Choroid plexus epithelial cell (primary cell): ENCODE measurements around the gene CLEC18A.
"Not testable (repeated sequence)": the region's sequence is repeated elsewhere in the genome, so short reads cannot be mapped to it uniquely, and the experiment has no call there.

ENCODE experiments used
- DNase-seq: peaks from one replicate; pipeline ENCODE4 v3.0.0-alpha.2; 2010; ENCODE audit warnings: low read depth
- H3K4me3 ChIP-seq: 2 replicates; pipeline ENCODE4 v1.5.1; 2011; ENCODE audit warnings: low read depth, mild to moderate bottlenecking, control low read depth, low read length, moderate library complexity
- CTCF ChIP-seq: conservative IDR thresholded peaks from 2 replicates; pipeline ENCODE4 v1.5.1; 2011; ENCODE audit warnings: low read depth, mild to moderate bottlenecking, control low read depth, inconsistent platforms, low read length, moderate library complexity

CLEC18A gene

GRCh38 chr16:69939821-69940585 lies 11.1 kb upstream of the CLEC18A start:
- no peak for TF ChIP-seq CTCF
- no peak for DNase-seq
- H3K4me3 ChIP-seq = no peak overlapping the region

- no peak for TF ChIP-seq CTCF
- no peak for DNase-seq
- no peak overlapping the region for H3K4me3 ChIP-seq
Measured at GRCh38 chr16:69940676-69941075, 10.5 kb upstream of the CLEC18A start.

- H3K4me3 ChIP-seq = no peak overlapping the region
- TF ChIP-seq CTCF = no peak
- no peak for DNase-seq
Measured at GRCh38 chr16:69941251-69942098, 9.7 kb upstream of the CLEC18A start.

GRCh38 chr16:69942099-69942491 lies 9.0 kb upstream of the CLEC18A start:
- no peak for DNase-seq
- no peak for TF ChIP-seq CTCF
- H3K4me3 ChIP-seq = no peak overlapping the region

- H3K4me3 ChIP-seq = no peak overlapping the region
- no peak for DNase-seq
- no peak for TF ChIP-seq CTCF
Measured at GRCh38 chr16:69942627-69943170, 8.4 kb upstream of the CLEC18A start.

- DNase-seq = not testable (repeated sequence)
Measured at GRCh38 chr16:69943241-69944036, 7.7 kb upstream of the CLEC18A start.

GRCh38 chr16:69950411-69950810 lies 723 bp upstream of the CLEC18A start:
- DNase-seq = not testable (repeated sequence)

More at GRCh38 chr16:69943241-69944036, 7.7 kb upstream of the CLEC18A start:
- not testable (repeated sequence) for H3K4me3 ChIP-seq

GRCh38 chr16:69951672-69952031 lies 518 bp downstream of the CLEC18A start:
- DNase-seq, H3K4me3 ChIP-seq: not testable (repeated sequence)

More at GRCh38 chr16:69950411-69950810, 723 bp upstream of the CLEC18A start:
- H3K4me3 ChIP-seq = not testable (repeated sequence)

- not testable (repeated sequence) for DNase-seq, H3K4me3 ChIP-seq
Measured at GRCh38 chr16:69952116-69952515, 982 bp downstream of the CLEC18A start.

- H3K4me3 ChIP-seq, DNase-seq: not testable (repeated sequence)
Measured at GRCh38 chr16:69952572-69953355, 1.6 kb downstream of the CLEC18A start.

GRCh38 chr16:69954241-69954640 lies 3.1 kb downstream of the CLEC18A start:
- DNase-seq, H3K4me3 ChIP-seq: not testable (repeated sequence)
